Peyer's patch (tissue), 4 donors: ENCODE results near the gene FLT3.

Source experiments
- POLR2A ChIP-seq, 2 donors: fragments of 450-650 bp; IDR thresholded peaks; one replicate each; pipeline ENCODE4 v1.5.1; 2017; ENCODE audit warnings: antibody characterized with exemption in 2 of 2, mild to moderate bottlenecking in 2 of 2, moderate library complexity in 2 of 2
- TF ChIP-seq, protein P1 (sequence below), 6 experiments: fragments of 450-650 bp in 4 of 6; fragments of 200-600 bp in 2 of 6; sonication (generic) in 1 of 6; IDR thresholded peaks; one replicate each; pipeline ENCODE4 v1.5.1; 2017 to 2019; ENCODE audit warnings: antibody characterized with exemption in 6 of 6, mild to moderate bottlenecking in 3 of 6, moderate library complexity in 1 of 6

DNA sequence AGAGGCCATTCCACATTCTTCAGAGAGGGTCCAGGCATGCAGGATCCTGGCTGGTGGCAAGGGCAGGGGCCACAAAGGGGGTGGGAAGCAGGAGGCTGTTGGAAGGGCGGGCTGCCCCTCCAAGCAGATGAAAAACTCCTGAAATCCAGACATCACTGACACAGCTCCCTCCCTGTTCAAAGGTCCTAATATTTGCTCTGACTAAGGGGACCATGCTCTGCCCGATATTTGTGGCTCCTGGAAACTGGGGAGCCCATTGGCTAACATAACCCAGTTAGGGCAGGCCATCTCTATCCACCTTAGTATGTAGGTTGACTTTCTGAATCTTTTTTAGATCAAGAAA is 127.9 kb downstream of the FLT3 start:
- TF ChIP-seq, protein P1, sequence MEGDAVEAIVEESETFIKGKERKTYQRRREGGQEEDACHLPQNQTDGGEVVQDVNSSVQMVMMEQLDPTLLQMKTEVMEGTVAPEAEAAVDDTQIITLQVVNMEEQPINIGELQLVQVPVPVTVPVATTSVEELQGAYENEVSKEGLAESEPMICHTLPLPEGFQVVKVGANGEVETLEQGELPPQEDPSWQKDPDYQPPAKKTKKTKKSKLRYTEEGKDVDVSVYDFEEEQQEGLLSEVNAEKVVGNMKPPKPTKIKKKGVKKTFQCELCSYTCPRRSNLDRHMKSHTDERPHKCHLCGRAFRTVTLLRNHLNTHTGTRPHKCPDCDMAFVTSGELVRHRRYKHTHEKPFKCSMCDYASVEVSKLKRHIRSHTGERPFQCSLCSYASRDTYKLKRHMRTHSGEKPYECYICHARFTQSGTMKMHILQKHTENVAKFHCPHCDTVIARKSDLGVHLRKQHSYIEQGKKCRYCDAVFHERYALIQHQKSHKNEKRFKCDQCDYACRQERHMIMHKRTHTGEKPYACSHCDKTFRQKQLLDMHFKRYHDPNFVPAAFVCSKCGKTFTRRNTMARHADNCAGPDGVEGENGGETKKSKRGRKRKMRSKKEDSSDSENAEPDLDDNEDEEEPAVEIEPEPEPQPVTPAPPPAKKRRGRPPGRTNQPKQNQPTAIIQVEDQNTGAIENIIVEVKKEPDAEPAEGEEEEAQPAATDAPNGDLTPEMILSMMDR (IDR thresholded peaks at IDR 0.05): no peak
- TF ChIP-seq POLR2A (IDR thresholded peaks at IDR 0.05): peak in 1 of 2 donors; percentile 52
